OCI-LY7 (cell line): ENCODE results near the gene FAM118A. TPM values are rescaled to one million over a fixed set of nuclear protein-coding genes. Genes with fewer than 3 reads are reported as not detected.

Source experiments
- BruUV-seq: library from RNA; stranded (reverse); fragments of 400-500 nt; replicated peaks from 2 replicates; lab custom pipeline; 2021; lab: Mats Ljungman, UMichigan
- CTCF ChIA-PET: fragments of 300-600 bp; sonication (Branson Sonifier 250); formaldehyde crosslinking; loops from one replicate; lab custom pipeline; 2022; ENCODE audit warnings: antibody characterized with exemption; ENCODE audit not compliant: unreplicated experiment; lab: Charles Lee
- POLR2A ChIA-PET: fragments of 300-600 bp; sonication (Branson Sonifier 250); formaldehyde crosslinking; loops from one replicate; lab custom pipeline; 2022; ENCODE audit warnings: antibody characterized with exemption; lab: Charles Lee
- DNase-seq: peaks from one replicate; pipeline ENCODE4 v3.0.0-alpha.2; 2015; ENCODE audit warnings: low spot score
- H2AFZ ChIP-seq: fragments of 200-600 bp; sonication (generic), shearing (Covaris generic); 2 replicates; pipeline ENCODE4 v1.6.1; 2014; ENCODE audit warnings: mild to moderate bottlenecking, antibody characterized with exemption, low read length, moderate library complexity
- H3K27ac ChIP-seq: fragments of 200-600 bp; sonication (generic); 2 replicates; pipeline ENCODE4 v1.5.1; 2014; ENCODE audit warnings: mixed run types, low read depth, mild to moderate bottlenecking, moderate library complexity, low read length, inconsistent platforms; ENCODE audit not compliant: poor library complexity, severe bottlenecking
- H3K36me3 ChIP-seq: fragments of 200-600 bp; sonication (generic); 2 replicates; pipeline ENCODE4 v1.6.1; 2014; ENCODE audit warnings: mild to moderate bottlenecking, antibody characterized with exemption, low read length, moderate library complexity, mixed read lengths; ENCODE audit not compliant: insufficient read depth
- H3K4me1 ChIP-seq: fragments of 200-600 bp; sonication (generic); 2 replicates; pipeline ENCODE4 v1.5.1; 2014; ENCODE audit warnings: mild to moderate bottlenecking, low read length; ENCODE audit not compliant: insufficient read depth, poor library complexity, severe bottlenecking
- H3K4me2 ChIP-seq: fragments of 200-600 bp; sonication (generic); 2 replicates; pipeline ENCODE4 v1.6.1; 2014; ENCODE audit warnings: mild to moderate bottlenecking, low read length
- H3K4me3 ChIP-seq: fragments of 200-600 bp; sonication (generic); 2 replicates; pipeline ENCODE4 v1.5.1; 2014; ENCODE audit warnings: mild to moderate bottlenecking, low read depth, low read length; ENCODE audit not compliant: poor library complexity, severe bottlenecking
- H3K79me2 ChIP-seq: fragments of 200-600 bp; sonication (generic); 2 replicates; pipeline ENCODE4 v1.6.1; 2016; ENCODE audit warnings: low read depth, mild to moderate bottlenecking, low read length, moderate library complexity, mixed read lengths; ENCODE audit not compliant: insufficient read depth
- H3K9me2 ChIP-seq: fragments of 200-600 bp; sonication (generic); 2 replicates; pipeline ENCODE4 v1.6.1; 2016; ENCODE audit warnings: mild to moderate bottlenecking, low read length, mixed read lengths; ENCODE audit not compliant: insufficient read depth
- H3K9me3 ChIP-seq: fragments of 200-600 bp; sonication (generic); 2 replicates; pipeline ENCODE4 v1.6.1; 2014; ENCODE audit warnings: mild to moderate bottlenecking, mixed run types, low read length, mixed read lengths
- H4K20me1 ChIP-seq: fragments of 200-600 bp; sonication (generic); 2 replicates; pipeline ENCODE4 v1.6.1; 2014; ENCODE audit warnings: mild to moderate bottlenecking, antibody characterized with exemption, low read length, moderate library complexity, mixed read lengths; ENCODE audit not compliant: insufficient read depth
- EZH2phosphoT487 ChIP-seq: fragments of 200-600 bp; sonication (generic); IDR thresholded peaks from 2 replicates; pipeline ENCODE4 v1.6.1; 2018; ENCODE audit warnings: low read depth, borderline replicate concordance, mild to moderate bottlenecking, mixed run types, antibody characterized with exemption, low read length, moderate library complexity, mixed read lengths
- intact Hi-C: fragments of 100-400 bp; cut with micrococcal nuclease; formaldehyde crosslinking; loops from one replicate; pipeline ENCODE4 v1.10.0; 2022; ENCODE audit not compliant: unreplicated experiment
- total RNA-seq, 2 experiments: library from RNA; depleted of rRNA in 1 of 2; stranded (reverse); fragments of >200 nt in 1 of 2; shearing (Covaris generic) in 1 of 2; gene quantifications; 2 replicates each; pipeline ENCODE4 v1.2.3, GENCODE V29; 2014 to 2022
- TF ChIP-seq, protein P1 (sequence below): fragments of 200-600 bp; sonication (generic); conservative IDR thresholded peaks from 2 replicates; pipeline ENCODE4 v1.5.1; 2014; ENCODE audit warnings: mild to moderate bottlenecking, antibody characterized with exemption, low read length, moderate library complexity, mixed read lengths

Gene FAM118A
- total RNA-seq, 2 experiments from 2014 or later, result 27.6 to 41.5 TPM

DNA sequence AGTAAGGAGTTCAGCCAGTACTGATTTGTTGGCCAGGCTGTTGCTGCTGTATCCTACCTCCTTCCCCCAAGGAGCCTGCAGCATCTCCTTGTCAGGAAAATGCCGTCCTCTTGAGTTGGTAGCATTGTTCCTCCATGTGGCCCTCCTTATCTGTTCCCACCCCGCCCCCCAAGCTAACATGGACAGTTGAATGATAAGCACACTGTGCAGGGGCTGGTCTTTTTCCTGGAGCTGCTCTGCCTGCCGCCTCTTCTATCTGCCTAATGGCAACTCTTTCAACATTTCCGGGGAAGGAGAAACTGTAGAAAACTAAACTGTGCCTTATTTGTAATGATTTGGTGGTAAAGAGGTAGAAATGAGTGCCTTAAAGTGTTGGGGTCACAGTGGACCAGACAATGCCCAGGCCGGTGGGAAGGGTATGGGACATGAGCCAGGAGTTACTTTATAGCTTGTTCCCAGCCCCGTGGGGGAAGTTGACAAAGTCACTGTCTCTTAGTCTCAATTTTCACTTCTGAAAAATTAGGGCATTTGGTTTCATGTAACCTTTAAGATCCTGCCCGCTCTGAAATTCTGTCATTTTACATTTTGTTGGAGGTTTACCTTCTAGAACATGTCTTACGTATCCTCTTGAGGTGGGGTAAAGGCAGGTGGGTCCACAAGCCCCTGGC lies 4.5 kb downstream of the FAM118A start:
- CTCF ChIA-PET, result interaction anchor here (0.6 kb wide), 1 partner anchor 115 kb away, joined by 4 read pairs; no protein-coding TSS in a partner anchor
- no peak overlapping the region for H3K4me2 ChIP-seq

DNA sequence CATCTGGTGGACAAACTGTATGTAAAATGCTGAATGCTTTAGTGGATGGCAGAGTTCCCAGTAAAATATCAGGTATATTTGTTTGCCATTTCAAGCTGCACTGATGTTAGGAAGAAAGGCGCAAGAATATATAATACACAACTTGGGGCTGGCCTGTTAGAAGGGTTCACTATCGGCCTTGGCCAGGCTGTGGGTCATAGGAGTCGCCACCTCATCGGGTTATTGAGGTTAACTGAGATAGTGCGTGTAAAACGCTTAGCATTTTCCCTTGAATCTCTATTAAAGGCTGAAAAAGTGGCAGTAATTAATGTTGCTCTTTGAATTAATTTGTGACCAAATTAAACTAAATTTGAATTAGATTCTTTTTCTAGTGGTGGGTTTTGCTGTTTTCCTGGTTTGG lies 5.1 kb downstream of the FAM118A start:
- Histone ChIP-seq H2AFZ (no peak overlapping the region), H3K36me3 (0 out of 2 replicates have a peak, but pooled peaks cover 5% of the 10 kb centered on the region), H3K27ac (no peak overlapping the region), H3K9me3 (no peaks in the 10 kb centered on the region), H3K4me3 (no peak overlapping the region), H3K9me2 (no peaks in the 10 kb centered on the region), H3K4me2 (no peak overlapping the region), H4K20me1 (peaks cover 21% of the 10 kb centered on the region), H3K79me2 (peaks cover 39% of the 10 kb centered on the region; the same call in 1 of the 2 replicates), H3K4me1 (peaks cover 31% of the 10 kb centered on the region)
- POLR2A ChIA-PET, result no interaction called here
- no peak for TF ChIP-seq EZH2phosphoT487
- TF ChIP-seq, protein P1, sequence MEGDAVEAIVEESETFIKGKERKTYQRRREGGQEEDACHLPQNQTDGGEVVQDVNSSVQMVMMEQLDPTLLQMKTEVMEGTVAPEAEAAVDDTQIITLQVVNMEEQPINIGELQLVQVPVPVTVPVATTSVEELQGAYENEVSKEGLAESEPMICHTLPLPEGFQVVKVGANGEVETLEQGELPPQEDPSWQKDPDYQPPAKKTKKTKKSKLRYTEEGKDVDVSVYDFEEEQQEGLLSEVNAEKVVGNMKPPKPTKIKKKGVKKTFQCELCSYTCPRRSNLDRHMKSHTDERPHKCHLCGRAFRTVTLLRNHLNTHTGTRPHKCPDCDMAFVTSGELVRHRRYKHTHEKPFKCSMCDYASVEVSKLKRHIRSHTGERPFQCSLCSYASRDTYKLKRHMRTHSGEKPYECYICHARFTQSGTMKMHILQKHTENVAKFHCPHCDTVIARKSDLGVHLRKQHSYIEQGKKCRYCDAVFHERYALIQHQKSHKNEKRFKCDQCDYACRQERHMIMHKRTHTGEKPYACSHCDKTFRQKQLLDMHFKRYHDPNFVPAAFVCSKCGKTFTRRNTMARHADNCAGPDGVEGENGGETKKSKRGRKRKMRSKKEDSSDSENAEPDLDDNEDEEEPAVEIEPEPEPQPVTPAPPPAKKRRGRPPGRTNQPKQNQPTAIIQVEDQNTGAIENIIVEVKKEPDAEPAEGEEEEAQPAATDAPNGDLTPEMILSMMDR, result no peak
- DNase-seq, result no peak
- intact Hi-C loops, result no loop called here
- CTCF ChIA-PET, result no interaction called here
- no TSS peak for BruUV-seq

More for the DNA sequence above, 4.5 kb downstream of the FAM118A start:
- 0 out of 2 replicates have a peak, but pooled peaks cover 5% of the 10 kb centered on the region for H3K36me3 ChIP-seq
- DNase-seq, result no peak
- no TSS peak for BruUV-seq
- H2AFZ ChIP-seq, result no peak overlapping the region
- H3K4me3 ChIP-seq, result no peak overlapping the region
- POLR2A ChIA-PET, result interaction anchor here (0.6 kb wide), 1 partner anchor 76 kb away, joined by 3 read pairs; no protein-coding TSS in a partner anchor
- no peaks in the 10 kb centered on the region for H3K9me3 ChIP-seq
- no peak for TF ChIP-seq EZH2phosphoT487
- TF ChIP-seq, protein P1, result no peak
- peaks cover 30% of the 10 kb centered on the region for H3K4me1 ChIP-seq
- intact Hi-C loops, result no loop called here
- H3K9me2 ChIP-seq, result no peaks in the 10 kb centered on the region
- H4K20me1 ChIP-seq, result peaks cover 21% of the 10 kb centered on the region
- no peak overlapping the region for H3K27ac ChIP-seq
- H3K79me2 ChIP-seq, result peaks cover 33% of the 10 kb centered on the region; the same call in 1 of the 2 replicates
